Osteocyte (in vitro differentiated cells): ENCODE results near the gene IL1RAPL2. TPM values are rescaled to one million over a fixed set of nuclear protein-coding genes. Genes with fewer than 3 reads are reported as not detected.
"Not testable (repeated sequence)": the region's sequence is repeated elsewhere in the genome, so short reads cannot be mapped to it uniquely, and the experiment has no call there.

Experiments
- DNase-seq: peaks from one replicate; pipeline ENCODE4 v3.0.0; 2021; ENCODE audit warnings: mixed read lengths; ENCODE audit not compliant: unreplicated experiment; ENCODE audit errors: extremely low spot score
- H3K27ac Mint-ChIP-seq: one replicate; pipeline ENCODE4 v1.8.0; 2021; ENCODE audit warnings: mild to moderate bottlenecking, mixed read lengths; ENCODE audit not compliant: unreplicated experiment
- H3K27me3 Mint-ChIP-seq: one replicate; pipeline ENCODE4 v1.8.0; 2021; ENCODE audit warnings: mixed read lengths; ENCODE audit not compliant: unreplicated experiment
- H3K36me3 Mint-ChIP-seq: one replicate; pipeline ENCODE4 v1.8.0; 2021; ENCODE audit warnings: mixed read lengths; ENCODE audit not compliant: unreplicated experiment
- H3K4me1 Mint-ChIP-seq: one replicate; pipeline ENCODE4 v1.8.0; 2021; ENCODE audit warnings: mixed read lengths; ENCODE audit not compliant: unreplicated experiment
- H3K4me3 Mint-ChIP-seq: one replicate; pipeline ENCODE4 v1.8.0; 2021; ENCODE audit warnings: mild to moderate bottlenecking, moderate library complexity, mixed read lengths; ENCODE audit not compliant: unreplicated experiment
- H3K9me3 Mint-ChIP-seq: one replicate; pipeline ENCODE4 v1.8.0; 2021; ENCODE audit warnings: mixed read lengths; ENCODE audit not compliant: unreplicated experiment
- total RNA-seq: library from RNA; stranded (reverse); gene quantifications from 2 replicates; pipeline ENCODE4 v1.2.1, GENCODE V29; 2021
- TF ChIP-seq, protein P1 (sequence below): fragments of 200-600 bp; sonication (generic); IDR thresholded peaks from 2 replicates; pipeline ENCODE4 v1.5.0; 2021; ENCODE audit warnings: antibody characterized with exemption, mild to moderate bottlenecking, moderate library complexity

Gene IL1RAPL2
- total RNA-seq, 1 donor from 2014 or later = not detected

DNA sequence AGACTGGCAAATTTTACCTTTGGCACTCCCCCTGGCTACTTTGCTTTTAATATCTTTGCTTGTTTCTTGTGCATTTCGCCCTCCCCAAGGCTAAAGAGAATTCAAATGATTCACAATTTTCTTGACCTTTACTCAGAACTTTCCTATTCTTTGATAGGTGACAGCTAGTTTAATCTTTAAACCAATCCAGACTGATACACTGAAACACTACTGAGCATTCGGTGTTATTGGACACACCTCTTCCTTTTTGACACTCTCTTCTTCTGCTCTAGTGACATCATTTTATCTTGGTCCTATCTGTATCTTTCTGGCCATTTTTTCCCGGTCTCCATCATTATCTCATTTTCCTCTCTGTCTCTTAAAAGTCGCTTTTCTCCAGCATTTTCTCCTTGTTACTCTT lies 103.1 kb downstream of the IL1RAPL2 start:
- Mint-ChIP-seq H3K4me1 (no peaks in the 10 kb centered on the region), H3K27me3 (no peaks in the 10 kb centered on the region), H3K9me3 (peaks cover 3% of the 10 kb centered on the region), H3K4me3 (no peak overlapping the region), H3K27ac (no peak overlapping the region), H3K36me3 (no peaks in the 10 kb centered on the region)
- TF ChIP-seq, protein P1, sequence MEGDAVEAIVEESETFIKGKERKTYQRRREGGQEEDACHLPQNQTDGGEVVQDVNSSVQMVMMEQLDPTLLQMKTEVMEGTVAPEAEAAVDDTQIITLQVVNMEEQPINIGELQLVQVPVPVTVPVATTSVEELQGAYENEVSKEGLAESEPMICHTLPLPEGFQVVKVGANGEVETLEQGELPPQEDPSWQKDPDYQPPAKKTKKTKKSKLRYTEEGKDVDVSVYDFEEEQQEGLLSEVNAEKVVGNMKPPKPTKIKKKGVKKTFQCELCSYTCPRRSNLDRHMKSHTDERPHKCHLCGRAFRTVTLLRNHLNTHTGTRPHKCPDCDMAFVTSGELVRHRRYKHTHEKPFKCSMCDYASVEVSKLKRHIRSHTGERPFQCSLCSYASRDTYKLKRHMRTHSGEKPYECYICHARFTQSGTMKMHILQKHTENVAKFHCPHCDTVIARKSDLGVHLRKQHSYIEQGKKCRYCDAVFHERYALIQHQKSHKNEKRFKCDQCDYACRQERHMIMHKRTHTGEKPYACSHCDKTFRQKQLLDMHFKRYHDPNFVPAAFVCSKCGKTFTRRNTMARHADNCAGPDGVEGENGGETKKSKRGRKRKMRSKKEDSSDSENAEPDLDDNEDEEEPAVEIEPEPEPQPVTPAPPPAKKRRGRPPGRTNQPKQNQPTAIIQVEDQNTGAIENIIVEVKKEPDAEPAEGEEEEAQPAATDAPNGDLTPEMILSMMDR = no peak
- no peak for DNase-seq

DNA sequence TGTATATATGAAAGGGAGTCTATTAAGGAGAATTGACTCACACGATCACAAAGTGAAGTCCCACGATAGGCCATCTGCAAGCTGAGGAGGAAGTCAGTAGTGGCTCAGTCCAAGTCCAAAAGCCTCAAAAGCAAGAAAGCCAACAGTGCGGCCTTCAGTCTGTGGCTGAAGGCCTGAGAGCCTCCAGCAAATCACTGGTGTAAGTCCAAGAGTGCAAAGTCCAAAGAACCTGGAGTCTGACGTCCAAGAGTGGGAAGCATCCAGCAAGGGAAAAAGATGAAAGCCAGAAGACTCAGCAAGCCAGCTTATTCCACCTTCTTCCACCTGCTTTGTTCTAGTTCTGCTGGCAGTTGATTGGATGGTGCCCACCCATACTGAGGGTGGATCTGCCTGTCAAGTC lies 104.1 kb downstream of the IL1RAPL2 start:
- TF ChIP-seq, protein P1 = no peak
- no peak overlapping the region for H3K27ac Mint-ChIP-seq
- DNase-seq = no peak
- no peaks in the 10 kb centered on the region for H3K36me3 Mint-ChIP-seq
- H3K4me1 Mint-ChIP-seq = no peaks in the 10 kb centered on the region
- H3K4me3 Mint-ChIP-seq = no peak overlapping the region
- no peaks in the 10 kb centered on the region for H3K27me3 Mint-ChIP-seq
- H3K9me3 Mint-ChIP-seq = peaks cover 3% of the 10 kb centered on the region

DNA sequence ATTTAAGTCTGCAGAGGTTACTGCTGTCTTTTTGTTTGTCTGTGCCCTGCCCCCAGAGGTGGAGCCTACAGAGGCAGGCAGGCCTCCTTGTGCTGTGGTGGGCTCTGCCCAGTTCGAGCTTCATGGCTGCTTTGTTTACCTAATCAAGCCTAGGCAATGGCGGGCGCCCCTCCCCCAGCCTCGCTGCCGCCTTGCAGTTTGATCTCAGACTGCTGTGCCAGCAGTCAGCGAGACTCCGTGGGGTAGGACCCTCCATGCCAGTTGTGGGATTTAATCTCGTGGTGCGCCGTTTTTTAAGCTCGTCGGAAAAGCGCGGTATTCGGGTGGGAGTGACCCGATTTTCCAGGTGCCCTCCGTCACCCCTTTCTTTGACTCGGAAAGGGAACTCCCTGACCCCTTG lies 111.5 kb downstream of the IL1RAPL2 start:
- not testable (repeated sequence) for H3K4me1 Mint-ChIP-seq, H3K9me3 Mint-ChIP-seq, DNase-seq, H3K27me3 Mint-ChIP-seq, H3K36me3 Mint-ChIP-seq, H3K4me3 Mint-ChIP-seq, H3K27ac Mint-ChIP-seq

DNA sequence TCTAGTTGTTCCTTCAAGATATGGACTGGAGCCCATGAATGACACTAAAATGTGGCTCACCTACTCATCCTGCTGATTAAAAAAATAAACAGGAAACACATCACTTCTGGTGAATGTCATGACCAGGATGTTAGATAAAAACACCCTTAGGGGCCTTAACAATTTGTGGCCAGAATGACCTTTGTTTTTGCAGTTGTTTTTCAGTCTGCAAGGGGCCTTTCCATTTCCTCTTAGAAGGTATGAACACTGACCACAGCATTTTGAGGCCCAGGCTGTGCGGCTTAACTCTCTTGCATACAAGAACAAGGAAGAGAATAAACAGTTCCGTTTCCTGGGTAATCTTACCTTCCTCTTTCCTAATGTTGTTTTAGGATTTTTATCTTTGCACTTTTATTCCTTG lies 113.2 kb downstream of the IL1RAPL2 start:
- Mint-ChIP-seq H3K36me3 (no peaks in the 10 kb centered on the region), H3K27ac (no peak overlapping the region), H3K4me3 (no peak overlapping the region), H3K27me3 (no peaks in the 10 kb centered on the region), H3K9me3 (peaks cover 9% of the 10 kb centered on the region), H3K4me1 (no peaks in the 10 kb centered on the region)
- no peak for DNase-seq
- TF ChIP-seq, protein P1 = no peak

DNA sequence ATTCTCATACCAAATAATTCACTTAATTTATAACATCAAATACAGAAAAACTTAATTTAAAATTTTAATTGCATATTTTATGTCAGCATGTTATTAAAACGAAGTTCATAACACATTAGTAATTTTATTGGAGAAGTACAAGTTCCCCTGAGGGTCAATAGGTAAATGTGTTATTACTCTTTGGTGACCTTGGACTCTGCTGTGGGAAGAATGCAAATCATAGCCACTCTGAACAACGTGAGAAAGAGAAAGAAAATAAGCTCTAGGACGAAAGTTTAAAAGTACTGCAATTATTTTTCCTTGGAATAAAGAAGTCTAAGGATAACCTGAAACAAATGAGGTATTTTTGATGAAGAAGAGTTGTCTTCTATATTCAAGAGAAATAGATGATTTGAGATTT lies 115.2 kb downstream of the IL1RAPL2 start:
- Mint-ChIP-seq H3K4me1 (no peaks in the 10 kb centered on the region), H3K27me3 (no peaks in the 10 kb centered on the region), H3K36me3 (no peaks in the 10 kb centered on the region), H3K27ac (no peak overlapping the region), H3K9me3 (peaks cover 17% of the 10 kb centered on the region), H3K4me3 (no peak overlapping the region)
- TF ChIP-seq, protein P1 = no peak
- DNase-seq = no peak

DNA sequence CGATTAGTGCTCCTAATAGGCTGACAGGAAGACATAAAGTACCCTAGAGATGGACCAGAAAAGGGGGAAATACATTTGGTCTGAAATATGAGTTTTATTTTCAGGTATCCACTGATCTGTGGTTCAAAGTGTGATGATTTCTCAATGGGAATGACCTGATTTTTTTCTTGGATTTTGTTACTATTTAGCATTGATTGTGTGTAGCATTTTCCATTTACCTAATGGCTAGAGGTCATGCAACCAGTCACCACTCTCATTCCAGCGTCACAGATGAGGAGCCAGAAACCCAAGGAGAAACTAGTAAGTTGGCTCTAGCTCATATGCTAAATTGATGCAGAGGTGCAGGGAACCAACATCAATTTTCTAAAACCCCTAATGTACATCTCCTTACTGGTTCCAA lies 118.1 kb downstream of the IL1RAPL2 start:
- TF ChIP-seq, protein P1 = no peak
- no peak overlapping the region for H3K4me3 Mint-ChIP-seq
- H3K9me3 Mint-ChIP-seq = peaks cover 15% of the 10 kb centered on the region
- no peak for DNase-seq
- H3K36me3 Mint-ChIP-seq = no peaks in the 10 kb centered on the region
- H3K27ac Mint-ChIP-seq = no peak overlapping the region
- no peaks in the 10 kb centered on the region for H3K4me1 Mint-ChIP-seq
- no peaks in the 10 kb centered on the region for H3K27me3 Mint-ChIP-seq
